ENCODE results near the gene RNF138.

- TF ChIP-seq CTCF (IDR thresholded peaks at IDR 0.05; ENCODE audit: poor library complexity) (no peak), EZH2 (IDR thresholded peaks at IDR 0.05; ENCODE audit: borderline replicate concordance) (no peak), EZH2phosphoT487 (IDR thresholded peaks at IDR 0.05; ENCODE audit: low read depth, severe bottlenecking, unreplicated experiment) (no peak)
Measured at GRCh38 chr18:32095192-32095899, 3.7 kb downstream of the RNF138 start.
